ENCODE measurements around the gene RAF1. TPM values are rescaled to one million over a fixed set of nuclear protein-coding genes. Genes with fewer than 3 reads are reported as not detected.

RAF1 gene
- total and polyA plus RNA-seq, 2 of the 8 experiments (the other 6 are each of a cell fraction or from before 2014, with no cell fraction given) = 103 to 118 TPM

GRCh38 chr3:12608376-12608775, 55.5 kb downstream of the RAF1 start:
- H3K56ac ChIP-seq (replicated peaks; ENCODE audit: insufficient read length, low read depth, low read length) = no peak overlapping the region
- ChIA-PET CTCF (ENCODE audit: partially characterized antibody) (no interaction called here), POLR2A (ENCODE audit: partially characterized antibody) (no interaction called here)
- no peak overlapping the region for H2BK12ac ChIP-seq (ENCODE audit: low read depth, low read length)
- no peaks in the 10 kb centered on the region for H3K27me3 ChIP-seq (replicated peaks in 1 of 4; ENCODE audit: control insufficient read depth in 3 of 4, extremely low read depth in 1 of 4, insufficient read depth in 3 of 4, low read length in 3 of 4)
- H2AFZ ChIP-seq (ENCODE audit: low read length) = no peak overlapping the region
- no peak overlapping the region for H2BK15ac ChIP-seq (ENCODE audit: low read length)
- H3K79me1 ChIP-seq (ENCODE audit: low read depth, low read length) = no peaks in the 10 kb centered on the region; the same call in 1 of the 2 replicates
- H2BK20ac ChIP-seq (ENCODE audit: low read length) = no peak overlapping the region
- no peak overlapping the region for H4K8ac ChIP-seq (ENCODE audit: extremely low read depth, insufficient read depth, low read length)
- WGBS, 2 experiments (ENCODE audit: extremely low coverage in 1 of 2, insufficient coverage in 1 of 2, insufficient read length in 1 of 2, insufficient replicate concordance in 2 of 2, low coverage in 1 of 2, low lambda C conversion rate in 2 of 2, missing lambda C conversion rate in 1 of 2) = 100% methylated on average over 1 of the region's 1 CpG; no CpG with 5 or more reads in 1 of the 2 experiments
- no peak for FAIRE-seq
- no peak overlapping the region for H2BK5ac ChIP-seq (ENCODE audit: low read depth, low read length)
- no peak overlapping the region for H3K27ac ChIP-seq (ENCODE audit: low read depth, low read length)
- no peaks in the 10 kb centered on the region for H3K4me1 ChIP-seq (replicated peaks in 1 of 4; ENCODE audit: control insufficient read depth in 3 of 4, insufficient read depth in 4 of 4, low read length in 3 of 4)
- H3K14ac ChIP-seq (ENCODE audit: insufficient read length) = no peak overlapping the region
- peaks cover 2 to 4% of the 10 kb centered on the region in 2 experiments for H4K20me1 ChIP-seq (replicated peaks in 1 of 2; ENCODE audit: control insufficient read depth in 1 of 2, insufficient read depth in 2 of 2, low read length in 2 of 2)
- no peak overlapping the region for H3K4me2 ChIP-seq (ENCODE audit: insufficient read depth in 1 of 2, low read depth in 2 of 2, low read length in 2 of 2)
- DNase-seq (ENCODE audit: low read depth in 1 of 2, low spot score in 2 of 2) = no peak
- no peaks in the 10 kb centered on the region for H3K9me3 ChIP-seq (ENCODE audit: insufficient read depth in 2 of 2, low read depth in 1 of 2, low read length in 1 of 2)
- peaks cover 0 to 19% of the 10 kb centered on the region in 2 experiments; a peak in 2 of 4 replicates for H3K79me2 ChIP-seq (ENCODE audit: control insufficient read depth in 1 of 2, insufficient read depth in 2 of 2, low read length in 2 of 2)
- no peak overlapping the region for H3K18ac ChIP-seq (ENCODE audit: extremely low read depth, low read length)
- H4K5ac ChIP-seq (ENCODE audit: insufficient read length, low read depth, low read length) = no peak overlapping the region
- H3K9ac ChIP-seq (replicated peaks in 1 of 4; ENCODE audit: extremely low read depth in 1 of 4, low read depth in 3 of 4, low read length in 3 of 4) = no peak overlapping the region
- TF ChIP-seq HDAC6 (IDR thresholded peaks at IDR 0.05; ENCODE audit: low read depth, low read length) = no peak
- no peak for TF ChIP-seq MAX (IDR thresholded peaks at IDR 0.05)
- TF ChIP-seq RXRA (IDR thresholded peaks at IDR 0.05; ENCODE audit: insufficient read depth, low read depth, low read length) = no peak
- TF ChIP-seq ZNF274 (IDR thresholded peaks at IDR 0.05; ENCODE audit: borderline replicate concordance, extremely low read depth, low read length) = no peak
- no peak for TF ChIP-seq ATF2 (IDR thresholded peaks at IDR 0.05; ENCODE audit: low read length)
- TF ChIP-seq POLR2A (IDR thresholded peaks at IDR 0.05; ENCODE audit: control extremely low read depth in 1 of 2, low read depth in 2 of 2, low read length in 2 of 2) = no peak
- no peak for TF ChIP-seq CBX8 (IDR thresholded peaks at IDR 0.05; ENCODE audit: borderline replicate concordance, low read depth, low read length)
- no peak for TF ChIP-seq NANOG (IDR thresholded peaks at IDR 0.05; ENCODE audit: insufficient read depth, low read depth, low read length, poor library complexity, severe bottlenecking)
- no peak for TF ChIP-seq SP1 (IDR thresholded peaks at IDR 0.05; ENCODE audit: low read depth, low read length)
- no peak for TF ChIP-seq CREB1 (IDR thresholded peaks at IDR 0.05)
- TF ChIP-seq SIRT6 (IDR thresholded peaks at IDR 0.05; ENCODE audit: low read length) = no peak
- no peak overlapping the region for H4K91ac ChIP-seq (replicated peaks; ENCODE audit: insufficient read length, low read length)
- H3K23ac ChIP-seq (ENCODE audit: insufficient read length) = no peak overlapping the region
- H3K4ac ChIP-seq (replicated peaks; ENCODE audit: insufficient read length, low read depth, low read length) = no peak overlapping the region
- no peaks in the 10 kb centered on the region for H3K23me2 ChIP-seq (ENCODE audit: low read depth, low read length)
- H2AK5ac ChIP-seq (ENCODE audit: low read depth, low read length) = no peak overlapping the region
- no peak overlapping the region for H3K4me3 ChIP-seq (ENCODE audit: extremely low read depth in 1 of 4, insufficient read depth in 2 of 4, low read depth in 3 of 4, low read length in 4 of 4)
- H2BK120ac ChIP-seq (replicated peaks; ENCODE audit: low read depth, low read length) = no peak overlapping the region
- peaks cover 13 to 49% (median 38%) of the 10 kb centered on the region in 4 experiments for H3K36me3 ChIP-seq (ENCODE audit: control insufficient read depth in 2 of 4, insufficient read depth in 4 of 4, low read length in 3 of 4)
